Stimulated activated CD4-positive, alpha-beta T cell treated with anti-CD3 and anti-CD28 coated beads, Interleukin-1b, Interleukin-23, amount 100 ng/mL, for 48 hours (primary cell): ENCODE data around the gene SMURF1.
A peak's percentile ranks its signal among the peaks of the same experiment; 100 is the strongest.
"Not testable (repeated sequence)": the region's sequence is repeated elsewhere in the genome, so short reads cannot be mapped to it uniquely, and the experiment has no call there.

Experiments used
- DNase-seq: peaks from one replicate; pipeline ENCODE4 v3.0.0-alpha.2; 2020

Gene SMURF1

DNA sequence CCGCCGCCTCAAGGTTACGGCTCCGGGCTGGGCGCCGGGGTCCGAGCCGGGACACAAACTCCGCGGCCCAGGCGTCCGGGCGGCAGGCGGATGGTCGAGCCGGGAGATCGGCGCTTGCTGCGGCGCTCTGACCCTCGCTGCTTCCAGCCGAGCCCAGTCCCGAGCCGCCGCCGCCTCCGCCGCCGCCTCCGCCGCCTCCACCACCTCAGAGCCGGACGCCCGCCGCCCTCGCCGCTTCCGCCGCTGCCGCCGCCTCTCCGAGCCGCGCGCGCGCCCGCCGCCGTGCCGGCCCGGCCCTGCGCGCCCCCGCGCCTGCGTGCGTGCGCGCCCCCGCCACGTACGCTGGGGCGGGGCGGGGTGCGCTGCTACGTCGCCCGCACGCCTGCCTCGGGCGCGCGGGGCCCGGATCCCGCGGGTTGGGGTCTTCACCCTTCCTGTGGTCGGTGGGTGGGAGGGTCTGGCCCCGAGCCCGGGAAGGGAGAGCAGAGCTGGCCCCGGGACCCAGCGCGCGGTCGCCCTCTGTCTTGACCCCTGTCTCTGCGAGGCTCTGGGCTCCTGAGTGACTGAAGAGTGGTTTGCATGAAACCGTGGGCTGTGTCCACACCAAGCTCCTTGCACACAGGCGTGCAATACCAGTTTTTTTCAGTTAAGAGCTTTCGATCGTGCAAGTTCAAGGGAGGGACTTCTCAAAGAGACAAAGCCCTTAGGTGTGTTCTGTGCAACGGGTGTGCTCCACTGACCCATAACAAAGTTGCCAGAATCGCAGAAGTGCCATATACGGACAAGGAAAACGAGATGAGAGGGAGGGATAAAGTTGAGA is at the start of gene SMURF1:
Gene SMURF1, minus strand, starts transcription at position 256 of the 820 bp plus-strand sequence. CDS start 328 bp downstream, outside the sequence.
- DNase-seq, result peak; percentile 63

DNA sequence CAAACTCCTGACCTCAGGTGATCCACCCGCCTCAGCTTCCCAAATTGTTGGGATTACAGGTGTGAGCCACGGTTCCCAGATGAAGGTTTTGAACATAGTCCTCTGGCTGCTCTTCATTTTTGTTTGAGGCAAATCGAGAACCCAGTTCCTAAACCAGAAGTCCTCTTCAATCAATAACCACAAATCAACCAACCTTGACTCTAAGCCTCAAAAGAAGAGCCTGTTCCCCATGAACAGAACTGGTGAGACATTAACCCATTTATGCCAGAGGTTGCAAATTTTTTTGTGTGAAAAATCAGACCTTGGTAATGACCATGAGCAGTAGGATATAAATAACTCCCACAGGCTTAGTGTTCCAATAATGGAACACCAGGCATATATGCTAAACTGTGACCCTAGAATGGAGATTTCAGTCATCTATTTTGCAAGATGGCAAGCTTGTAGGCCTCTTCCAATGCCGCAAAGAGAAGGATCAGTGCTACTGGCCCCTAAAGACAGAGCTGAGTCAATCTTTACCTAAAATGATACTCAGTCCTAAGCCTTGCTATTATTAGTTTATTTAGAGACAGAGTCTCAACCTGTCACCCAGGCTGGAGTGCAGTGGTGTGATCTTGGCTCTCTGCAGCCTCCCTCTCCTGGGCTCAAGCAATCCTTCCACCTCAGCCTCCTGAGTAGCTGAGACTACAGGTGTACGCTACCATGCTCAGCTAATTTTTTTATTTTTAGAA is 48.1 kb upstream of the SMURF1 start:
- DNase-seq, result no peak

DNA sequence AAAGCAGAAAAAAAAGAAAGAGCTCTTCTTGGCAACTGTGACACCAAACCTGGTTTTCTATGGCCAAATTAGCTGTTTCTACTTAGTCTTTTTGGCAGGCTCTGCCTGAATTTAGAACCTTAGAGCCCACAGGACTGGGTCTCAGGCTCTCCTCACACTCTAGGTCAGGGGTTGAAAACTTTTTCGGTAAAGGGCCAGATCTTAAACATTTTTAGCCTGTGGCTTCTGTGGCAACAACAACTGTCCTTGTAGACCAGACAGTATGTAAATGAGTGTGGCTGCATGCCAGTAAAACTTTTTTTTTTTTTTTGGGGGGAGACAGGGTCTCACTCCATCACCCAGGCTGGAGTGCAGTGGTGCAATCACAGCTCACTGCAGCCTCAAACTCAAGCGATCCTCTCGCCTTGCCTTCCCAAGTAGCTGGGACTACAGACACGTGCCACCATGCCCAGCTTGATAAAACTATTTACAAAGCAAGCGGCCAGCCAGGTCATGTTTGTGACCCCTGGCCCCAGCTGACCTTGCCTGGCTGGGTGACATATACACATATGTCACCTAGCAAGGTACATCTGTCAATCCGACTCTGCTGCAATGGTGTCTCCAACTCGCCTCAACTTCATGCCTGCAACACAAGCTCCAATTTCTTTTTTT is 46.6 kb upstream of the SMURF1 start:
- DNase-seq, result no peak

DNA sequence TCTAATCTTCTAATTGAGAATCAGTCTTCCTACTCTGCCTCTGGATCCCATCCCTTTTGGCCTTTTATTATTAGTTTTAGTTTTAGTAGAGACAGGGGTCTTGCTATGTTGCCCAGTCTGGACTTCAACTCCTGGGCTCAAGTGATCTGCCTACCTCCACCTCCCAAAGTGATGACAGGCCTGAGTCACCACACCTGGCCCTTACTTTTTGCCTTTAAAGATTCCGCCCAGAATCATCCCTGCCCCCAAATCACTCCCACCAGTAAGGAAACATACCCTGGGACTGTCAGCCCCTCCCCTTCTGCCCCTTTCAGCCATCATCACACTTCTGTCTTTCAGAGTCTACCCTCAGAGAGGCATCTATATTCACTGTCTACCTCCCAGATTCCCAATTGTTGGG is 45.3 kb upstream of the SMURF1 start:
- no peak for DNase-seq

DNA sequence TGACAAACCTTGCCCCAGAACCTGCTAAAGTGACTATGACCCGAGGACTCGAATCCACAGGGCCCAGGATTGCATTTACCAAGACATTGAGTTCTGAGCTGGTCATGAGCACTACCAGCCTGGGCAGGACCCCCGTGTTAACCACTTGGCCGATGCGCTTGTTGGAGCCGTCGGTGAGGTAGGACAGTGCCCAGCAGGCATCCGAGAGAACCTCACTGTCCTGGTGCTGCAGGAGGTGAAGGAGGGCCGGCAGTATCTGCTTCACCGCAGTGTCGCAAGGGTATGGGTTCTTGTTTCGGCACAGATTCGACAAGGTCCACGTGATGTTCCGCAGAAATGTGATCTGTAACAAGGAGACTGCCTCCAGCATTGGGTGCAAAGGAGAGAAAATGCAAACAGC is 44.3 kb upstream of the SMURF1 start:
- DNase-seq, result no peak

DNA sequence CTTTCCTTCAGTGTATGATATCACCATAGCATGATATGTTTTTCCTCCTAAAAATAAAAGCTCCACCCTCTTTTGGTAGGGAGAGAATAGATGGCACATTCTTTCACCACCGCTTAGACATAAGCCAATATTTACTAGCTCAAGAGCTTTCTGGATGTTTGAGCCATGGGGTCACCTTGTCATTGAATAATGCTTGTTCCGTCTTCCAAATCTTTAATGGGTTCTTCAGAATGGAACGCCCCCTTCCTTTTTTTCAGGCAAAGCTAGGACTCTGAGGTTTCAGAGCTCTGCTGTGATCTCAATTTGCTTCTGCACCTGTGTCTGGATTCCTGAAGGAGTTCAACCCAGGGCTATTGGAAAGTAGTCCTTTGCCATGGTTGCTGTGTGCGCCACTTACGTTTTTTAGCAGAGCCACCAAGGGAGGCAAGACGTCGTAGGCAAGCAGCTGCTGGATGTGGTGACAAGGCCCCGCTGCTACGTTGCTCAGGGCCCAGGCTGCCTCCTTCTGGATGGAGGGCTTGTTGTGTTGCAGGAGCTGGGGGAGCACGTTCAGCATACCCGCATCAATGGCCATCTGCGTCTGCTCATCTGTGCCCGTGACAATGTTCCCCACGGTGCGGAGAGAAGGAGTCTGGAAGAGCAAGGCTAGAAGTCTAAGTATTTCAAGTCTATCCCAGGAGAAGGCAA is 40.8 kb upstream of the SMURF1 start:
- DNase-seq, result no peak

DNA sequence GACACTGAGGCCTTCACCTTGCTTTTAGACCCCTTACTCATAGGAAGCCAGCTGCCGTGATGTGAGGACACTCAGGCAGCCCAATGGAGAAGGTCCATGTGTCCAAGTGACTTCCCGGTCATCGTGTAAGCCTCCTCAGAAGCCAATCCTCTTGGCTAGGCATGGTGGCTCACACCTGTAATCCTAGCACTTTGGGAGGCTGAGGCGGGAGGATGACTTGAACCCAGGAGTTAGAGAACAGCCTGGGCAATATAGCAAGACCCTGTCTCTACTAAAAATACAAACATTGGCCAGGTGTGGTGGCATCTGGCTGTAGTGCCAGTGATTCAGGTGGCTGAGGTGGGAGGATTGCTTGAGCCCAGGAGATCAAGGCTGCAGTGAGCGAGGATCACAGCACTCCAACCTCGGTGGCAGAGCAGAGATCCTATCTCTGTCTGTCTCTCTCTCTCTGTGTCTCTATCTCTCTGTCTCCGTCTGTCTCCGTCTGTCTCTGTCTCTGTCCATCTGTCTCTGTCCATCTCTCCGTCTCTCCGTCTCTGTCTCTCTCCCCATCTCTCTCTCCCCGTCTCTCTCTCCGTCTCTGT is 36.3 kb upstream of the SMURF1 start:
- DNase-seq, result no peak

DNA sequence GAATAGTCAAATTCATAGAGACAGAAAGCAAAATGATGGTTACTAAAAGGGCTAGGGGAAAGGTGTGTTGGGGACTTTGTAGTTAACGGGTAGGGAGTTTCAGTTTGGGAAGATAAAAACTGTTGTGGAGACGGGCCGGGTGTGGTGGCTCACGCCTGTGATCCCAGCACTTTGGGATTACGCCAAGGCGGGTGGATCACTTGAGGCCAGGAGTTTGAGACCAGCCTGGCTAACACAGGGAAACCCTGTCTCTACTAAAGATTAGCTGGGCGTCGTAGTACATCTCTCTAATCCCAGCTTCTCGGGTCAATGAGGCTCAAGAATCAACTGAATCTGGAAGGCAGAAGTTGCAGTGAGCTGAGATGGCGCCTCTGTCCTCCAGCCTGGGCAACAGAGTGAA is 33.3 kb upstream of the SMURF1 start:
- no peak for DNase-seq

DNA sequence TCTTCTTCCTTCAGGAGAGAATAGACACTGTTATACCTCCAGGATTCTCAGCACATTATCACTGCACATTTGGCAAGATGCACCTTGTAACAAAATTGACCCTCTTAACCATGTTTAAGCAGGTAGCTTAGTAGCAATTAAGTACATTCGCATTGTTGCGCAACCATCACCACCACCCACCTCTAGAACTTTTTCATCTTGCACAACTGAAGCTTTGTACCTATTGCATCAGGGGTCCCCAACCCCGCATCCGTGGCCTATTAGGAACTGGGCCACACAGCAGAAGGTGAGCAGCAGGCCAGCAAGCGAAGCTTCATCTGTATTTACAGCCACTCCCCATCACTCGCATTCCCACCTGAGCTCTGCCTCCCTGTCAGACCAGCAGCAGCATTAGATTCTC is 29.9 kb upstream of the SMURF1 start:
- no peak for DNase-seq

DNA sequence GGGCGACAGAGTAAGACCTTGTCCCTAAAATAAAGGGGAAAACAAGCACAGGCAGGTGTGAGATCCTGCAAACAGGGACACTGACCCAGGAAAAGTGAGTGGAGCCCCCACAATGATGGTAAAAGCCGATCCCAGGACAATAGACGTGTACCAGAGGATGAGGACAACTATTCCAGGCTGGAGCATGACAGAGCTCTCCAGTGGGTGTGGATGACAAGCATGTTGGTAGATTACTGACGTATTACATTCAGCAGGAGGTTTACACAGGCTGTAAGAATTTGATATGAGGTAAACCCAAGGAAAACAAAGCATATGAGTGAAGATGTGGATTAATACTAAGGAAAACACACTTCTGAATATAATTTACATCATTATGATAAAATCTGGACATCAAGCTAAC is 27.8 kb upstream of the SMURF1 start:
- no peak for DNase-seq

DNA sequence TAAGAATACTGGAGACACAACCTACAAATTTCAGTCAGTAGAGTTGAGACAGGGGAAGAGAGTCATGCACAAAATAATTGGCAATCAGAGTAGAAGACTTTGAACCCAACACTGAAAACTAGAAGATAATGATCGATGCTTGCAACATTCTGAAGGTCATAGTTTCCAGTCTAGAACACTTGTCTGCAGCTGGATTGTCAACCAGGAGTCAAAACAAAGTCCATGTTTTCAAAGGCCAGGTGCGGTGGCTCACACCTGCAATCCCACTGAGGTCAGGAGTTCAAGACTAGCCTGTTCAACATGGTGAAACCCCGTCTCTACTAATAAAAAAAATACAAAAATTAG is 26.8 kb upstream of the SMURF1 start:
- DNase-seq, result no peak

DNA sequence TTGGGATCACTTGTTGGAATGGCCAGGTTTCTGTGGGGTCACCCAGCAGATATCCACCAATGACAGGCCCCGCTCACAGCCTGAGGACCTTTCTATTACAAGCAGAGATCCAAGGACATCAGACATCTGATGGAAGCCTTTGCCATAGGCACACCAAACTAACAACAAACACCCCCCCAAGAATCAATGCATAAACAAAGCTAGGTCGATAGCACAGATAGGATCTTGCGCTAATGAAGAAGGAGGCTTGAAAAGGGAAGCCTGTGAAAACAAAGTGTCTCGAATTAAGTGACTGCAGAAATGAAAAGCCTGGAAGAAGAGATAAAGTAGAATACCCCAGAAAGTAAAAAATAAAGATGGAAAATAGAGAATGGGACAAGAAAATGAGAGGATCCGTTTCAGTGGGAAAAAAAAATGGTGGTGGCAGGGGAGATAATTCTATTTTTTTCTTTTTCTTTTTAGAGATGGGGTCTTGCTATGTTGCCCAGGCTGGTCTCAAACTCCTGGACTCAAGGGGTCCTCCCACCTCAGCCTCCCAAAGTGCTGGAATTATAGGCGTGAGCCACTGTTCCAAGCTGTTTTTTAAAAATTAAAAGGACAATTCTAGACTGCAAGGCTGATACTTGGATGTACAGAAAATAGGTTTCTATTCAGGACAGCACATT is 26.3 kb upstream of the SMURF1 start:
- no peak for DNase-seq

DNA sequence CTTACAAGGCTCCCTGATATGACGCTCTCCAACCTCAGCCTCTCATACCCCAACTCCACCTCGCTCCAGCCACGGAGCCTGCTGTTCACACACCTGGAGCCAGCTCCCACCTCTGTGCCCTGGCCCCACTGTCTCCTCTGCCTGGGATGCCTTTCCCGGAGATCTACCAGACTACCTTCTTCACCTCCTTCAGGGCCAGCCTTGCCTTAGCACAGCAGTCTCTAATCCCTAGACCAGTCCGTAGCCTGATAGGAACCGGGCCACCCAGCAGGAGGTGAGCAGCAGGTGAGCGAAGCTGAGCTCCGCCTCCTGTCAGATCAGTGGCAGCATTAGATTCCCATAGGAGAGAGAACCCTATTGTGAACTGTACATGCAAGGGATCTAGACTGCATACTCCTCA is 23.2 kb upstream of the SMURF1 start:
- DNase-seq, result no peak

DNA sequence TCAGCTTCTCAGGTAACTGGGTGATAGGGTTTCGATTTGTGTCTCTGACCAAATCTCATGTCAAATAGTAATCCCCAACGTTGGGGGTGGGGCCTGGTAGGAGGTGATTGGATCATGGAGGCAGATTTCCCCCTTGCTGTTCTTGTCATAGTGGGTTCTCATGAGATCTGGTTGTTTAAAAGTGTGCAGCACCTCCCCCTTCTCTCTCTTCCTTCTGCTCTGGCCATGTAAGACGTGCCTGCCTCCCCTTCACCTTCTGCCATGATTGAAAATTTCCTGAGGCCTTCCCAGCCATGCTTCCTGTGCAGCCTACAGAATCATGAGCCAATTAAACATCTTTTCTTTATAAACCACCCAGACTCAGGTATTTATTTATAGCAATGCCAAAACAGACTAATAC is 21.9 kb upstream of the SMURF1 start:
- DNase-seq, result no peak

DNA sequence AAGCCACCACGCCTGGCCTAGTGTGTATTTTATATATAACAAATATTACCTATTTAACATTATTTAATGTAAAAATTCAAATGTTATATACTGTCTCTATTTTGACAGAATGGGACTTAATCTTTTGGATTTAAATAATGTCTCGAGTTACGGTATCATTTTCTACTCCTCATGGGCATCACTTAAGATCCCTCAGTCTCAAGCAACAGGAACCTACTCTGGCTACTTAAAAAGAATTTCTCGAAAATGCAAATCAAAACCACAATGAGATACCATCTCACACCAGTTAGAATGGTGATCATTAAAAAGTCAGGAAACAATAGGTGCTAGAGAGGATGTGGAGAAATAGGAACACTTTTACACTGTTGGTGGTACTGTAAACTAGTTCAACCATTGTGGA is 19.8 kb upstream of the SMURF1 start:
- not testable (repeated sequence) for DNase-seq

DNA sequence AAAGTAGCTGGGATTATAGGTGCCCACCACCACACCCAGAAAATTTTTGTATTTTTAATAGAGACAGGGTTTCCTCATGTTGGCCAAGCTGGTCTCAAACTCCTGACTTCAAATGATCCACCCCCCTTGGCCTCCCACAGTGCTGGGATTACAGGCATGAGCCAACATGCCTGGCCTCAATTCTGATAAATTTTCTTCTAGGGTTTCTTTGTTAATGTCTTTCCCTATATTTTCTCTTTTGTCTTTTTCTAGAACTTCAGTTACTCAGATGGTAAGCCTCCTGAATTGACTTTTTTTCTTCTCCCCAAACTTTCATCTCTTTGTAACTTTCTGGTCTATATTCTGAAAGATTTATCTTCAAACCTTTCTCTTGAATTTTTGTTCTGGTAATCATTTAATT is 12.7 kb upstream of the SMURF1 start:
- DNase-seq, result no peak

DNA sequence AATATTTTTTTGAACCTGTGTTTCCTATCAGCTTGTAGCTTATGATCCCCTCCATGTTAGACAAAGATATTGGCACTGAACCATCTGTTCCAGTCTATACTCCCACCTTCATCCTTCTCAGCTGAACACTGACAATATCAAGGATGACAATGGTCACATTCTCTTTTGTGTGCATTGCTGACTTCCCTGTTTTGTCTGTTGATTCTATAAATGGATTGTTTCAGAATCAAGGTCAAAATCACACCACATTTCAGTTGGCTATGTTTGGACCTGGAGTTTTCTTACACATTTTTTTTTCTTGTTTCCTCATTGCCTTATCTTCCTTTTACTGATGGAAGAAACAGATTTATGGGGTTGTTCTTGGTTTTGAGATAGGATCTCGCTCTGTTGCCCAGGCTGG is 11.3 kb upstream of the SMURF1 start:
- no peak for DNase-seq

DNA sequence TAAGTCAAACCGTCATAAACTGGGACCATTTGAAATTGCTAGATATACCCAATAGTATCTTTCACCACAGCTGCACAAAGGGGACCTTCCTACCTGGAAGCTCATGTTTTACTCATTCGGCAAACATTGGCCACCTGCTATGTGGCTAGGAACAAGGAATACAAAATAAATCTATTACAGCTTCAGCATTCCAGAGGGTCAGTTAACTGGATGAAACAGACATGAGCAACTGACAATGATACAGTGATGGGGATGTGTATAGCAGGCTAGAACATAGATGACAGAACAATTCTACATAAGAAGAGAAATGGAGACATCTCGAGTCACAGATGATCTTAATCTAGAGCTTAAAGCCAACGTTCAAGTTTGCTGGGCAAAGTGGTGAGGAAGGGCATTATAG is 3.1 kb upstream of the SMURF1 start:
- no peak for DNase-seq

DNA sequence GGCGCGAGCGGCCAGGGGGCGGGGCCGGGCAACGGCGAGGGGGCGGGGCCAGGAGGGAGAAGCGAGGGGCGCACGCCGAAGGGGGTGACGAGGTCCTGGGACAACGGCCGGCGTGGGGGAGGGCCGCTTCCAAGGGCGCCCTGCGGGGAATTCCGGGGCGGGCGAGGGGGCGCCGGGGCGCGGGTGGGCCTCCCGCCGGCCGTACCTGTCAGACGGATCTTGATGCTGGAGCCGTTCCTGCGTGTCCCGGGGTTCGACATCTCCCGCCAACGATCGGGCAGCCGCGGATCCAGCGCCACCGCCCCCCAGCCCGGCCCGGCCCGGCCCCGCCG is 421 bp downstream of the SMURF1 start:
- DNase-seq, result no peak

DNA sequence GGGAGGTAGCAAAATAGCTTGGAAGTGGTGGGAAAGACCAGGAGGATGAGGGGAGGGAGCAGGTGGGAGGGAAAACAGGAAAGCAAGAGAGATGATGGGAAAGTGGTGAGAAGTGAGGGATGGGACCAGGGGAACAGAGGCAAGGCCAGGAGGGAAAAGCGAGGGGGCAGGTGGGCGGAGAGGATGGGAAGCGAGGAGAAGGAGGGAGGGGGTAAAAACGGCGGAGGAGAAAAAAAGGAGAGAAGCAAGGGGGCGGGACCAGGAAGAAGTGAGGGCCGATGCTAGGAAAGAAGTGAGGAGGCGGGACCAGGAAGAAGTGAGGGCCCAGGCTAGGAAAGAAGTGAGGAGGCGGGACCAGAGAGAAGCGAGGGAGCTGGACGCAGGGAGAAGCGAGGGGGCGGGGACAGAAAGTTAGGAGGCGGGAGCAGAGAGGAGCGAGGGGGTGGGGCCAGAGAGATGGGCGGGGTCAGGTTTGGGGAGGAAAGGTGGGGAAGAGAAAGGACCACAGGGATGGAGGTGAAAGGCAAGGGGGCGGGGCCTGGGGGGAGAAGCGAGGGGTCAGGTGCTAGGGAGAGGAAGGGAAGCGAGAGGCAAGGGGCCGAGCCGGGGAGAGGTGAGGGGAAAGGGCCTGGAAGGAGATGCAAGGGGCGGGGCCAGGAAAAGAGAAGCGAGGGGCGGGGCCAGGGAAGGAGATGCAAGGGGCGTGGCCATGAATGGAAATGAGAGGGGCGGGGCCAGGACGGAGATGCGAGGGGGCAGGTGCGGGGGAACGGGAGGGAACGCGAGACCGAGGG is 984 bp downstream of the SMURF1 start:
- DNase-seq, result peak; percentile 94

DNA sequence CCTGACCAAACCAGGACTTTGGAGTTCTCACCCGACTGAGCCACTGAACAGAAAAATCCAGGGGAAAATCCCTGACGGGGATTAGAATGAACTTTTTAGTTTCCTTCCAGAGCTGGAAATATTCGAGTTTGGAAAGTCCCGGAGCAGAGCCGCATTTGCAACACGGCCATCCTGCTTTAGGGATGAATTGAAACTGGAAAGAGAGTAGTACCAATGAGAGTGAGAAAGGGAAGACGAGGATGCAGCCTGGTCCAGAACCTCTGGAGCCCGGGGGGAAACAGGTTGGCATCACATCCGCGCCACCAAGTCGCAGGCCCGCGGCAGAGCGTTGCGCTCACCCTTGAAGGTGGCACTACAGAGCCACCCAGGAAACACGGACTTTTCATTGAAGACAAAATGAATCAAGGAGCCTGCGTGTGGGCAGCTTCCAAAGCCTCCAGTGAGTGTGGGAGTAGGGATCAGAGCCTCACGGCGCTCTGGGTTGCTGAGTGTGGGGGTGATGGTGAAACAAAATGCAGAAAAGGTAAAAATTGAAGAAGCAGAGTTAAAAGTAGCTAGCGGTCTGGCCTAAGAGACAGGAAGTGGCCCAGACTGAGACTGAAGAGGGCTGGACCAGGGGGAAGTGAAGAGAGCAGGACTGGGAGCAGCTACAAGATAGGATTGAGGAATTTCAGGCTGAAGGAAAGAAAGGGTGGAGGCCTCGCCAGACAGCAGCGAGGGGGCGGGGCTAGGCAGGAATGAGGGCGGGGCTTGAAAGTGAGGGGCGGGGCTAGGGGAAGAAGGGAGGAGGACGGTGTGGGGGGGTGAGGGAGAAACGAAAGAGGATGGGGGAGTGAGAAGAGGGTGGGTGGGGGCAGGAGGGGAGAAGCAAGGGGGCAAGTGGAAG is 1.8 kb downstream of the SMURF1 start:
- DNase-seq, result peak; percentile 63
